Caki2 (cell line): ENCODE results near the gene ATL2. TPM values are rescaled to one million over a fixed set of nuclear protein-coding genes. Genes with fewer than 3 reads are reported as not detected.
"Not testable (repeated sequence)": the region's sequence is repeated elsewhere in the genome, so short reads cannot be mapped to it uniquely, and the experiment has no call there.

Source experiments
- DNase-seq: peaks from one replicate; pipeline ENCODE4 v3.0.0-alpha.2; 2015; ENCODE audit warnings: low read depth
- in situ Hi-C: cut with HindIII; loops from 2 replicates; pipeline ENCODE4 v1.10.0; 2016; ENCODE audit warnings: low sequenced_read_pairs, low pct_unique_long_range_greater_than_20kb, mixed read lengths
- total RNA-seq: library from RNA; depleted of rRNA; stranded (reverse); fragments of >200 nt; shearing (Covaris generic); gene quantifications from 2 replicates; pipeline ENCODE4 v1.2.3, GENCODE V29; 2014; ENCODE audit warnings: low replicate concordance

The ATL2 gene
- total RNA-seq, 1 experiment from 2014 or later = 65.8 TPM

DNA sequence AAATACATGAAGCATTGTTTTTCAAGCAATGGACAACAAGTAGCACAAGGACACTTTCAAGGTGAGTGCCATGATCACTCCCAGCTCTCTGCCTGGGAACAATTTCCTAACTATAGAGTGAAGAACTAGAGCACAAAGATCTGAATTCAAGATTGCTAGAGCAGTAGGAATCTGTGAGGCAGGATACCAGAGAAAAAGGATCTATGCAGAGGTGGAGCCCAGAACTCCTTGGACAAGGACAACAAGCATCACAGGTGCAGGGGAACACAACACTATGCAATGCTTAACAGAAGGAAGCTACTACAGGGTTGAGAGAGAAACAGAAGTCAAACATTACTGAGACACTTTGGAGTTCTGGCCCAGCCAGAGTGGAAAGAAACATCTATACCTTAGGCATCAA, 24.7 kb downstream of the ATL2 start:
- in situ Hi-C loops = no loop called here
- no peak for DNase-seq

- no peak for DNase-seq
- in situ Hi-C loops = no loop called here
These were observed 31.6 kb downstream of the ATL2 start for GRCh38 chr2:38345323-38346038.

- in situ Hi-C loops = no loop called here
These were observed 32.3 kb downstream of the ATL2 start for GRCh38 chr2:38344813-38345212.

GRCh38 chr2:38343212-38343611, 33.9 kb downstream of the ATL2 start:
- no peak for DNase-seq
- in situ Hi-C loops = no loop called here

More at GRCh38 chr2:38344813-38345212, 32.3 kb downstream of the ATL2 start:
- DNase-seq = no peak

GRCh38 chr2:38336621-38337020, 40.5 kb downstream of the ATL2 start:
- in situ Hi-C loops = no loop called here
- DNase-seq = no peak

DNA sequence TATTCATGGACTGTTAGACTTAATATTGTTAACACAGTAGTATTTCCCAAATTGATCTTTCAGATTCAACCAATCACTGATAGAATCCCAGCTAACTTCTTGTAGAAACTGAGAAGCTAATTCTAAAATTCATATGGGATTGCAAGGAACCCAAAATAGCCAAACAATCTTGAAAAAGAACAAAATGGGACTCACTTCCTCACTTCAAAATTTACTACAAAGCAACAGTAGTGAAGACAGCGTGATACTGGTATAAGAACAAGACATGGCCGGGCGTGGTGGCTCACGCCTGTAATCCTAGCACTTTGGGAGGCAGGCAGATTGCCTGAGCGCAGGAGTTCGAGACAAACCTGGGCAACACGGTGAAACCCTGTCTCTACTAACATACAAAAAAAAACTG, 46.3 kb downstream of the ATL2 start:
- in situ Hi-C loops = no loop called here
- DNase-seq = no peak

- DNase-seq = no peak
- in situ Hi-C loops = no loop called here
These were observed 49.5 kb downstream of the ATL2 start for GRCh38 chr2:38327580-38327979.

GRCh38 chr2:38323623-38324022, 53.5 kb downstream of the ATL2 start:
- DNase-seq = no peak
- in situ Hi-C loops = no loop called here

- no peak for DNase-seq
- in situ Hi-C loops = no loop called here
These were observed 54.7 kb downstream of the ATL2 start for GRCh38 chr2:38322224-38322914.

- in situ Hi-C loops, DNase-seq: not testable (repeated sequence)
These were observed 57.8 kb downstream of the ATL2 start for GRCh38 chr2:38319240-38319639.

GRCh38 chr2:38317725-38318124, 59.3 kb downstream of the ATL2 start:
- in situ Hi-C loops = no loop called here

DNA sequence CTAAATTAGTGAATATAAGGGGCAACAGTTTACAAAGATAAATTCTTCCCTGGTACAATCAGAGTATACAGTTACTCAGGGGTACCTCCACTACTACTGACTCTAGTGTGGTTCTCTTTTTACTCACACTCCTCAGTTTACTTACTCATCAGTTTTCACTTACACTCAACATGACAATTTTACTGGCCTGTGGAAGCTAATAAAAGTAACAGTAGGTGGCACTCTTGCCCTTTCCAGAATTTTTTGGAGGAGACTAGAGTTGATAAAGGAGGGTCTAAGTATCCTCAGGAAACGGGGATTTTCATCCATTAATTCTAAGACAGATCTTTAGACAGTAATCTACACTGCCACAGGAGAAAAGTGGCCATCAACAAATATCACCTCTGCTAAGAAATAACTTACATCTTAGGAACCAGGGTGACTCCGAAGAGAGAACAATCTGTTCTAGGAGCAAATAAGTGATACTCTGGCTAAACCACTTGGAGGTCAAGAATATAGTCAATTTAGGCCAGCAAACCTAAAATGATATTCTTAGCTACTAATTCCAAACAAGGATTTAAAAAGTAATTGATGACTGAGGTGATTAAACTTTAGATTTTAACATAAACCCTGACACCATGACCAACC, 61.3 kb downstream of the ATL2 start:
- peak; percentile 63 for DNase-seq
- in situ Hi-C loops = no loop called here

More at GRCh38 chr2:38317725-38318124, 59.3 kb downstream of the ATL2 start:
- no peak for DNase-seq

DNA sequence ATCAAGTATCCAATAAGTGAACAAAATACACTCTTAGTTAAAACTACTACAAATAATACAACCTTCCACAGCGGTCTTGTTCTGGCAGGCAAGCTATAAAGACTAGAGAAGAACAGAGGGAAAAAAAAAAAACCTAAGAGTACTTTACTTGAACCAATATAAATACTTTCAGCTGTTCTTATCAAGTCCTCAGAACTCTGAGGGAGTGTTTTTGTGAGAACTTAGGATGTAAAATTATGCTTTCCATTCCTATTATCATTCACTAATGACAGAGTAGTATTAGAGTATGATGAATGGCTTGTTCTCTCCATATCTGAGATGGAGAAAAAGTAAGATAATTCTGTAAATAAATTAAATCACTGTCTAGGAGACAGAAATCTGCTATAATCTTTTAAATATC, 68.3 kb downstream of the ATL2 start:
- in situ Hi-C loops = no loop called here
- DNase-seq = no peak

DNA sequence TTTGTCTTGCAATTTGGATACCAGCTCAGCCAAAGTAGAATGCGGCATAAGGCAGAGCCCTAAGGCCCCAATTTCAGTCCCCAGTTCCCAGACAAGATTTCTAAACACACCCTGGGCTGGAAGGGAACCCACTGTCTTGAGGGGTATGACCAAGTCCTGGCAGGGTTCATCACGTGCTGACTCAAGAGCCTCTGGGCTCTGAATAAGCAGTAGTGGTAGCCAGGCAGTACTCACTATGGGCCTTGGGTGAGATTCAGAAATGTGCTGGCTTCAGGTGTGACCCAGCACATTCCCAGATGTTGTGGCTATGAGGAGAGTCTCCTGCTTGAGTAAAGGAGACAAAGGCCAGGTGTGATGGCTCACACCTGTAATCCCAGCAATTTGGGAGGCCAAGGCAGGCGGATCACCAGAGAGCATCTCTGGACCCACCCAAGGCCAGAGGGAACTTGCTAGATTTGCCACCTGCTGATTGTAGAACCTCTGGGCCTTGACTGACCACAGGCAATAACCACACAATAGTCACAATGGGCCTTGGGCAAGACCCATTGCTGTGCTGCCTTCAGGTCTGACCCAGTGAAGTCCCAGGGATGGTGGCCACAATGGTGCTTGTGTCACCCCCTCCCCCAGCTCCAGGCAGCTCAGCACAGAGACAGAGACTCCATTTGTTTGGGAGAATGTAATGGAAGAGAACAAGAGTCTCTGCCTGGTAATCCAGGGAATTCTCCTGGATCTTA, 74.9 kb downstream of the ATL2 start:
- in situ Hi-C loops = no loop called here
- no peak for DNase-seq

- DNase-seq = no peak
- in situ Hi-C loops = no loop called here
These were observed 75.6 kb downstream of the ATL2 start for GRCh38 chr2:38301340-38301968.

GRCh38 chr2:38298539-38298938, 78.5 kb downstream of the ATL2 start:
- in situ Hi-C loops = loop anchor here (25.0 kb wide), 1 partner anchor 439 kb away; no protein-coding TSS in a partner anchor
- no peak for DNase-seq

DNA sequence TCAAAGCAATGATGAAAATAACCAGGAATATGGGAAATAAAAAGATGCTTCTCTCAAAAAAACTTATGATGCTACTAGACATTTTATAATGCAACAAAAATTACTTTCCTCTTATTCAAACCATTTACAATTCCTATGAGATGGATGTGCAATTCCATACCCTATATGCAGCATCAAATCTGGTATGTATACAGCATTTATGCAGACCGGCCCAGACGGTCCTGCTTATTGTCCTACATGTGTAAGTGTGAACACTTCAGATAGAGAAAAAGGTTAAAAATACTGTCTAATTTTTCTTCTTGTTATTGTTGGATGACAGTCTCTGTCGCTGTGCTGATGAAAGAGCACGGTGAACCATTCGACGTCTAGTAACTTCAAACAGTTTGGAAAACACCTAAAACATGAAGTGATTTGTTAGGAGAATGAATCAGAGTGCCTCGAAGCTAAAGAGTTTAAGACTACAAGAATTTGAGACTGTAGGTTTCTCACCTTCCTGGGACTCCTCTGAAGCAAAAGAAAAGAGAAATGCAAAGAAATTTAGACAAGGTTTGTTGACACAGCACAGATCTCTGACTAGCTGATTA, 80.8 kb downstream of the ATL2 start:
- in situ Hi-C loops = loop anchor here (25.0 kb wide), 1 partner anchor 441 kb away; no protein-coding TSS in a partner anchor

DNA sequence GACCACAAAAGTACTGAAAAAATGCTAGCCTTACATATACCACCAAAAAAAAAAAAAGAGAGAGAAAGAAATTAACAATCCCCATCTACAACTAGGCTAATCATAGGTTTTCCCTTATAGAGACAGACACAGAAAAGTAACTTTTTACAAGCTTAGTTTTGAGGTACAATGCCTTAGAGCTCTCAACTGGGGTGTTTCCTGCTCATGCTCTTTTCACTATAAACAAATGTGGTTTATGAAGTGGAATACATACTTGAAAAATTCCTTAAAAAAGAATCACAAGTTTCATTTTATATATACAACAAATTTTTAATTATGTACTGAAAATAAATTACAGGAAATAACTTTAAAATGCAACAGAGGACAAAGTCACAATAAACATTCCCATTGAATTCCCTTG, 82.5 kb downstream of the ATL2 start:
- in situ Hi-C loops = loop anchor here (25.0 kb wide), 1 partner anchor 443 kb away; no protein-coding TSS in a partner anchor

More for the DNA sequence above, 80.8 kb downstream of the ATL2 start:
- peak; percentile 30 for DNase-seq

More for the DNA sequence above, 82.5 kb downstream of the ATL2 start:
- DNase-seq = no peak
